Muscle of leg (tissue), 11 donors: ENCODE measurements around the gene SMURF2. TPM values are rescaled to one million over a fixed set of nuclear protein-coding genes. Genes with fewer than 3 reads are reported as not detected.

Experiments used
- DNase-seq: peaks from one replicate; pipeline ENCODE4 v3.0.0; 2013
- H3K27ac ChIP-seq: one replicate; pipeline ENCODE4 v1.5.1; 2013; ENCODE audit warnings: mild to moderate bottlenecking, low read length, control low read depth
- H3K27me3 ChIP-seq: one replicate; pipeline ENCODE4 v1.6.1; 2013; ENCODE audit warnings: low read length; ENCODE audit not compliant: control insufficient read depth, insufficient read depth
- H3K36me3 ChIP-seq: one replicate; pipeline ENCODE4 v1.6.1; 2013; ENCODE audit warnings: low read length; ENCODE audit not compliant: control insufficient read depth, insufficient read depth
- H3K4me1 ChIP-seq: one replicate; pipeline ENCODE4 v1.6.1; 2013; ENCODE audit warnings: low read length; ENCODE audit not compliant: control insufficient read depth, insufficient read depth
- H3K4me3 ChIP-seq: one replicate; pipeline ENCODE4 v1.5.1; 2013; ENCODE audit warnings: low read length, control low read depth
- H3K9me3 ChIP-seq: replicated peaks from 2 replicates; pipeline ENCODE4 v1.6.1; 2013; ENCODE audit warnings: low read depth, low read length; ENCODE audit not compliant: control insufficient read depth
- WGBS: methylation state at CpG from one replicate; pipeline ENCODE4 v1.1.5; 2013; ENCODE audit warnings: missing lambda C conversion rate; ENCODE audit not compliant: insufficient coverage; 5-methylcytosine and 5-hydroxymethylcytosine counted together
- polyA plus RNA-seq, 8 donors: library from polyadenylated mRNA; unstranded; fragments of 120-200 nt; gene quantifications; one replicate each; pipeline versions ENCODE4 v1.2.1 to v1.2.3, GENCODE V29; 2013; ENCODE audit warnings: inconsistent platforms in 1 of 8, low replicate concordance in 1 of 8; ENCODE audit not compliant: insufficient read length in 8 of 8, insufficient read depth in 1 of 8
- total RNA-seq: library from RNA; stranded (reverse); fragments of 120-200 nt; gene quantifications from one replicate; pipeline ENCODE4 v1.2.4, GENCODE V29; 2013

The SMURF2 gene
- total and polyA plus RNA-seq, 9 donors, result 18.6 to 32.3 (median 24.5) TPM

- no peaks in the 10 kb centered on the region for H3K9me3 ChIP-seq
- no peaks in the 10 kb centered on the region for H3K27me3 ChIP-seq
- H3K4me3 ChIP-seq, result no peak overlapping the region
- peaks cover 16% of the 10 kb centered on the region for H3K36me3 ChIP-seq
- no peak for DNase-seq
- no peak overlapping the region for H3K27ac ChIP-seq
- peaks cover 6% of the 10 kb centered on the region for H3K4me1 ChIP-seq
- WGBS, result no CpG with 5 or more reads among the region's 3 CpGs
Observed at GRCh38 chr17:64575431-64575830, 86.7 kb downstream of the SMURF2 start.

GRCh38 chr17:64574646-64575045, 87.5 kb downstream of the SMURF2 start:
- H3K27ac ChIP-seq, result no peak overlapping the region
- H3K4me3 ChIP-seq, result no peak overlapping the region
- no CpG with 5 or more reads among the region's 1 CpG for WGBS
- H3K4me1 ChIP-seq, result peaks cover 6% of the 10 kb centered on the region
- H3K27me3 ChIP-seq, result no peaks in the 10 kb centered on the region
- peaks cover 17% of the 10 kb centered on the region for H3K36me3 ChIP-seq
- no peak for DNase-seq
- H3K9me3 ChIP-seq, result no peaks in the 10 kb centered on the region

GRCh38 chr17:64573214-64573613, 88.9 kb downstream of the SMURF2 start:
- H3K27ac ChIP-seq, result peak overlapping the region; percentile 56
- peaks cover 23% of the 10 kb centered on the region for H3K36me3 ChIP-seq
- no peaks in the 10 kb centered on the region for H3K27me3 ChIP-seq
- H3K4me1 ChIP-seq, result peaks cover 6% of the 10 kb centered on the region
- H3K4me3 ChIP-seq, result no peak overlapping the region
- no peak for DNase-seq
- no peaks in the 10 kb centered on the region for H3K9me3 ChIP-seq

GRCh38 chr17:64572682-64573154, 89.4 kb downstream of the SMURF2 start:
- peak; percentile 87 for DNase-seq
- WGBS, result no CpG with 5 or more reads among the region's 3 CpGs

GRCh38 chr17:64571746-64572145, 90.4 kb downstream of the SMURF2 start:
- DNase-seq, result peak; percentile 92
- Histone ChIP-seq H3K9me3 (no peaks in the 10 kb centered on the region), H3K36me3 (peaks cover 20% of the 10 kb centered on the region), H3K27me3 (no peaks in the 10 kb centered on the region), H3K4me1 (peaks cover 6% of the 10 kb centered on the region), H3K27ac (peak overlapping the region; percentile 77), H3K4me3 (no peak overlapping the region)
- no CpG with 5 or more reads among the region's 6 CpGs for WGBS

More at GRCh38 chr17:64572682-64573154, 89.4 kb downstream of the SMURF2 start:
- H3K27ac ChIP-seq, result peak overlapping the region; percentile 77
- no peak overlapping the region for H3K4me3 ChIP-seq
- peaks cover 6% of the 10 kb centered on the region for H3K4me1 ChIP-seq
- peaks cover 23% of the 10 kb centered on the region for H3K36me3 ChIP-seq
- no peaks in the 10 kb centered on the region for H3K9me3 ChIP-seq
- H3K27me3 ChIP-seq, result no peaks in the 10 kb centered on the region

GRCh38 chr17:64565563-64565962, 96.5 kb downstream of the SMURF2 start:
- Histone ChIP-seq H3K4me3 (no peak overlapping the region), H3K36me3 (peaks cover 34% of the 10 kb centered on the region), H3K27me3 (no peaks in the 10 kb centered on the region), H3K4me1 (no peaks in the 10 kb centered on the region), H3K27ac (no peak overlapping the region), H3K9me3 (no peaks in the 10 kb centered on the region)
- peak; percentile 47 for DNase-seq

- peaks cover 34% of the 10 kb centered on the region for H3K36me3 ChIP-seq
- no peak overlapping the region for H3K27ac ChIP-seq
- H3K4me3 ChIP-seq, result no peak overlapping the region
- H3K4me1 ChIP-seq, result no peaks in the 10 kb centered on the region
- DNase-seq, result no peak
- WGBS, result no CpG with 5 or more reads among the region's 1 CpG
- no peaks in the 10 kb centered on the region for H3K9me3 ChIP-seq
- H3K27me3 ChIP-seq, result no peaks in the 10 kb centered on the region
Observed at GRCh38 chr17:64564098-64564497, 98.0 kb downstream of the SMURF2 start.

GRCh38 chr17:64555281-64555680, 106.8 kb downstream of the SMURF2 start:
- Histone ChIP-seq H3K27me3 (no peaks in the 10 kb centered on the region), H3K4me3 (no peak overlapping the region), H3K36me3 (peaks cover 24% of the 10 kb centered on the region), H3K4me1 (peaks cover 2% of the 10 kb centered on the region), H3K9me3 (no peaks in the 10 kb centered on the region), H3K27ac (no peak overlapping the region)
- DNase-seq, result no peak
- WGBS, result no CpG with 5 or more reads among the region's 4 CpGs

- no peaks in the 10 kb centered on the region for H3K9me3 ChIP-seq
- no peaks in the 10 kb centered on the region for H3K27me3 ChIP-seq
- H3K4me3 ChIP-seq, result no peak overlapping the region
- H3K36me3 ChIP-seq, result peaks cover 23% of the 10 kb centered on the region
- no peak for DNase-seq
- H3K27ac ChIP-seq, result no peak overlapping the region
- peaks cover 2% of the 10 kb centered on the region for H3K4me1 ChIP-seq
Observed at GRCh38 chr17:64554028-64554637, 108.0 kb downstream of the SMURF2 start.

GRCh38 chr17:64551461-64551860, 110.6 kb downstream of the SMURF2 start:
- H3K4me1 ChIP-seq, result peaks cover 2% of the 10 kb centered on the region
- DNase-seq, result peak; percentile 84
- H3K27me3 ChIP-seq, result no peaks in the 10 kb centered on the region
- H3K27ac ChIP-seq, result peak overlapping the region; percentile 49
- no CpG with 5 or more reads among the region's 5 CpGs for WGBS
- no peak overlapping the region for H3K4me3 ChIP-seq
- no peaks in the 10 kb centered on the region for H3K9me3 ChIP-seq
- peaks cover 36% of the 10 kb centered on the region for H3K36me3 ChIP-seq

GRCh38 chr17:64547319-64547718, 114.8 kb downstream of the SMURF2 start:
- Histone ChIP-seq H3K4me3 (no peak overlapping the region), H3K9me3 (no peaks in the 10 kb centered on the region), H3K27ac (no peak overlapping the region), H3K36me3 (peaks cover 38% of the 10 kb centered on the region), H3K4me1 (peaks cover 2% of the 10 kb centered on the region), H3K27me3 (no peaks in the 10 kb centered on the region)
- WGBS, result 68% methylated on average over 3 of the region's 10 CpGs
- DNase-seq, result no peak
